ENCODE results near the gene SOX4.
A peak's percentile ranks its signal among the peaks of the same experiment; 100 is the strongest.

Gene SOX4

GRCh38 chr6:21587179-21587960, 6.2 kb upstream of the SOX4 start:
- Histone ChIP-seq H3K4me3 (ENCODE audit: low read depth, low read length) (peak overlapping the region; percentile 53), H3K9me3 (ENCODE audit: control insufficient read depth, insufficient read depth, low read depth, low read length) (no peaks in the 10 kb centered on the region), H3K4me1 (ENCODE audit: control insufficient read depth, insufficient read depth, low read length) (peaks cover 7% of the 10 kb centered on the region; the same call in 1 of the 2 replicates), H3K36me3 (ENCODE audit: control insufficient read depth in 2 of 2, insufficient read depth in 1 of 2, low read length in 2 of 2) (no peaks in the 10 kb centered on the region; a peak in 1 of 3 replicates), H3K27ac (ENCODE audit: extremely low read depth, low read depth, low read length) (peak overlapping the region; percentile 97)
- ChIA-PET CTCF (interaction anchor here (0.5 to 4.0 kb wide), 9 partner anchors 39 to 1295 kb away, joined by 3 to 14 read pairs (median 5); no protein-coding TSS in a partner anchor), POLR2A (interaction anchor here (0.5 to 1.9 kb wide), 15 partner anchors 9 to 1124 kb away, joined by 3 to 13 read pairs (median 5); no protein-coding TSS in a partner anchor)
- peak; percentile 51; the same call in 1 of the 2 replicates for TF ChIP-seq ZNF2 (tag by site-specific recombination; IDR thresholded peaks at IDR 0.05)
- peak; percentile 55 for TF ChIP-seq ZBTB48 (tag by site-specific recombination; IDR thresholded peaks at IDR 0.05)
- TF ChIP-seq ZBTB17 (tag by site-specific recombination; IDR thresholded peaks at IDR 0.05), result 0 out of 2 replicates have a peak, but pooled peaks have one; percentile 3
- peak; percentile 59 for TF ChIP-seq GLIS1 (tag by site-specific recombination; IDR thresholded peaks at IDR 0.05)
- TF ChIP-seq ZNF341 (tag by site-specific recombination; IDR thresholded peaks at IDR 0.05; ENCODE audit: low read depth), result peak; percentile 84
- TF ChIP-seq IKZF3 (tag by site-specific recombination; IDR thresholded peaks at IDR 0.05), result peak; percentile 74; the same call in 1 of the 2 replicates
- 0 out of 2 replicates have a peak, but pooled peaks have one; percentile 23 for TF ChIP-seq ZNF518A (tag by site-specific recombination; conservative IDR thresholded peaks at IDR 0.05; ENCODE audit: low read depth)
- TF ChIP-seq FEZF1 (tag by site-specific recombination; IDR thresholded peaks at IDR 0.05), result peak; percentile 88
- TF ChIP-seq ZNF843 (tag by site-specific recombination; IDR thresholded peaks at IDR 0.05), result peak; percentile 41; the same call in 1 of the 2 replicates
- TF ChIP-seq ZBTB20 (tag by site-specific recombination; IDR thresholded peaks at IDR 0.05), result peak; percentile 76; the same call in 1 of the 2 replicates
- TF ChIP-seq ZEB2 (tag by site-specific recombination; IDR thresholded peaks at IDR 0.05), result peak; percentile 45
- TF ChIP-seq SCRT2 (tag by site-specific recombination; IDR thresholded peaks at IDR 0.05), result peak; percentile 92
- TF ChIP-seq PRDM1 (tag by site-specific recombination; IDR thresholded peaks at IDR 0.05), result peak; percentile 85
- TF ChIP-seq KLF8 (tag by site-specific recombination; IDR thresholded peaks at IDR 0.05), result peak; percentile 84
- peak; percentile 56 for TF ChIP-seq SP2 (tag by site-specific recombination; IDR thresholded peaks at IDR 0.05)
- peak; percentile 85; the same call in 1 of the 2 replicates for TF ChIP-seq HIC1 (tag by site-specific recombination; IDR thresholded peaks at IDR 0.05)
- TF ChIP-seq WT1 (tag by site-specific recombination; IDR thresholded peaks at IDR 0.05), result peak; percentile 50
- no peak for TF ChIP-seq ZNF404 (tag by site-specific recombination; IDR thresholded peaks at IDR 0.05)
- TF ChIP-seq SP7 (tag by site-specific recombination; IDR thresholded peaks at IDR 0.05), result peak; percentile 76
- TF ChIP-seq KLF9 (tag by site-specific recombination; IDR thresholded peaks at IDR 0.05; ENCODE audit: low read depth), result peak; percentile 28; the same call in 1 of the 2 replicates
- peak; percentile 72 for TF ChIP-seq ZNF629 (tag by site-specific recombination; IDR thresholded peaks at IDR 0.05)
- peak; percentile 90 for TF ChIP-seq ZBTB8A (tag by site-specific recombination; IDR thresholded peaks at IDR 0.05)
- TF ChIP-seq KLF17 (tag by site-specific recombination; IDR thresholded peaks at IDR 0.05), result peak; percentile 77
- peak; percentile 49 for TF ChIP-seq SP3 (tag by site-specific recombination; IDR thresholded peaks at IDR 0.05)
- 0 out of 2 replicates have a peak, but pooled peaks have one; percentile 6 for TF ChIP-seq ZSCAN23 (tag by site-specific recombination; IDR thresholded peaks at IDR 0.05)
- no peak; the same call in 1 of the 2 replicates for TF ChIP-seq ZBTB7A (tag by site-specific recombination; IDR thresholded peaks at IDR 0.05; ENCODE audit: low read depth)
- TF ChIP-seq ZNF501 (tag by site-specific recombination; IDR thresholded peaks at IDR 0.05), result 0 out of 2 replicates have a peak, but pooled peaks have one; percentile 57
- TF ChIP-seq ZNF449 (tag by site-specific recombination; IDR thresholded peaks at IDR 0.05), result 0 out of 2 replicates have a peak, but pooled peaks have one; percentile 33
- TF ChIP-seq EGR2 (tag by site-specific recombination; IDR thresholded peaks at IDR 0.05; ENCODE audit: low read depth), result peak; percentile 98
